Activated CD8-positive, alpha-beta memory T cell treated with anti-CD3 and anti-CD28 coated beads, Interleukin-2, amount 10 ng/mL, durations not matched to agents 7 days and 5 days (primary cell): Measurements from ENCODE around the gene DENND2A. TPM values are rescaled to one million over a fixed set of nuclear protein-coding genes. Genes with fewer than 3 reads are reported as not detected.

Experiments
- total RNA-seq, 2 experiments: library from RNA; stranded (reverse); gene quantifications; one replicate each; pipeline ENCODE4 v1.2.3, GENCODE V29; 2021

Gene DENND2A
- total RNA-seq, 2 experiments from 2014 or later, result 0.32 TPM; not detected in 1

Other genes with a start within 250 kb of the DENND2A start
- gene SLC37A3, start 242.3 kb downstream of the DENND2A start, total RNA-seq, result 10 to 100 TPM; 27.0 to 35.3 TPM
- 1 to 10 TPM; 5.0 to 7.3 TPM for gene RAB19, start 236.8 kb downstream of the DENND2A start, total RNA-seq
- 10 to 100 TPM; 64.2 to 75.5 TPM for gene MKRN1, start 161.3 kb downstream of the DENND2A start, total RNA-seq
- 10 to 100 TPM; 18.3 to 23.2 TPM for gene ADCK2, start 32.1 kb upstream of the DENND2A start, total RNA-seq
- gene NDUFB2, start 55.9 kb upstream of the DENND2A start, total RNA-seq, result 100 to 1,000 TPM; 165 to 170 TPM